ENCODE measurements around the gene FOXN1.

DNA sequence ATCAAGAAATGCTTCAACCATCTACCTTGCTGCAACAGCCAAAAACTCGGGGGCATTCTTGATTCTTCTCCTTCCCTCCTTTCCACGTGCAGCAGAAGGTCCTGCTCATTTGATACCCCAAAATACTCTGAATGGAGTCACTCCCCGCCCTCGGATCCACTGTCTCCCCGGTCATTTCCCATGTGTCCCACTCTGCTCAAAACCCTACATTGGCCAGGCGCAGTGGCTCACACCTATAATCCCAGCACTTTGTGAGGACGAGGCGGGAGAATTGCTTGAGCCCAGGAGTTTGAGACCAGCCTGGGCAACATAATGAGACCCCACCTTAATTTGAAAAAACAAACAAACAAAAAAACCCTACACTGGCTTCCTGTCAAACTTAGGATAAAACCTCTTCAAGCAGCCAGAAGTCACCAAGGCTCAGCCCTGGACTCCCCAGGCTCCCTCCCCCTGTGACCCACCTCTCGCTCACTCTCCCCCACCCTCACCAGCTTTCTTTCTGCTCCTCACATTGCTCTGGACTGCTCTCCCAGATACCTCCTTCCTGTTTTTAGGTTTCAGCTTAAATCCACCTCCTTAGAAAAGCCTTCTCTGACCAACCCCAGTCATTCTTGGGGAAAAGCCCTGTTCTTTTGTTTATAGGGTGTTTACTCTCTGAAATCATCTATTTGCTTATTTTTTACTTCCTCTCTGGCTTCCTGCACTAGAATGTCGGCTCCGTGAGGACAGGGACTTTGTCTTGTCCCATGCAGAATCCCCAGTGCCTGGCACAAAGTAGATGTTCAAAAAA is 29.9 kb upstream of the FOXN1 start:
- TF ChIP-seq, protein P1, sequence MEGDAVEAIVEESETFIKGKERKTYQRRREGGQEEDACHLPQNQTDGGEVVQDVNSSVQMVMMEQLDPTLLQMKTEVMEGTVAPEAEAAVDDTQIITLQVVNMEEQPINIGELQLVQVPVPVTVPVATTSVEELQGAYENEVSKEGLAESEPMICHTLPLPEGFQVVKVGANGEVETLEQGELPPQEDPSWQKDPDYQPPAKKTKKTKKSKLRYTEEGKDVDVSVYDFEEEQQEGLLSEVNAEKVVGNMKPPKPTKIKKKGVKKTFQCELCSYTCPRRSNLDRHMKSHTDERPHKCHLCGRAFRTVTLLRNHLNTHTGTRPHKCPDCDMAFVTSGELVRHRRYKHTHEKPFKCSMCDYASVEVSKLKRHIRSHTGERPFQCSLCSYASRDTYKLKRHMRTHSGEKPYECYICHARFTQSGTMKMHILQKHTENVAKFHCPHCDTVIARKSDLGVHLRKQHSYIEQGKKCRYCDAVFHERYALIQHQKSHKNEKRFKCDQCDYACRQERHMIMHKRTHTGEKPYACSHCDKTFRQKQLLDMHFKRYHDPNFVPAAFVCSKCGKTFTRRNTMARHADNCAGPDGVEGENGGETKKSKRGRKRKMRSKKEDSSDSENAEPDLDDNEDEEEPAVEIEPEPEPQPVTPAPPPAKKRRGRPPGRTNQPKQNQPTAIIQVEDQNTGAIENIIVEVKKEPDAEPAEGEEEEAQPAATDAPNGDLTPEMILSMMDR (IDR thresholded peaks at IDR 0.05), result no peak
- no peak for TF ChIP-seq POLR2A (IDR thresholded peaks at IDR 0.05)
